Heart right ventricle (tissue), 16 donors: Measurements from ENCODE around the gene NELL2. TPM values are rescaled to one million over a fixed set of nuclear protein-coding genes. Genes with fewer than 3 reads are reported as not detected.

Experiments
- ATAC-seq, 8 donors: fragments of 200-7000 bp; cut with Tn5 transposase; one replicate each; pipeline ENCODE4 v1.9.1; 2020; ENCODE audit warnings: mild to moderate bottlenecking in 8 of 8, moderate library complexity in 8 of 8, moderate number of reproducible peaks in 1 of 8
- DNase-seq, 2 donors: peaks; one replicate each; pipeline ENCODE4 v3.0.0-alpha.2; 2020
- H3K27ac ChIP-seq, 10 donors: fragments of 200-600 bp; sonication (generic) in 2 of 10; one replicate each; pipeline versions ENCODE4 v1.5.0 to v1.8.0; 2020 to 2022; ENCODE audit warnings: mild to moderate bottlenecking in 3 of 10
- H3K27me3 ChIP-seq, 7 donors: fragments of 200-600 bp; one replicate each; pipeline ENCODE4 v1.8.0; 2021 to 2022; ENCODE audit warnings: mild to moderate bottlenecking in 2 of 7
- H3K36me3 ChIP-seq, 9 donors: fragments of 200-600 bp; sonication (generic) in 1 of 9; one replicate each; pipeline versions ENCODE4 v1.5.0 to v1.8.0; 2020 to 2022; ENCODE audit warnings: mild to moderate bottlenecking in 2 of 9
- H3K4me1 ChIP-seq, 9 donors: fragments of 200-600 bp; sonication (generic) in 1 of 9; one replicate each; pipeline versions ENCODE4 v1.5.0 to v1.8.0; 2020 to 2022; ENCODE audit warnings: mild to moderate bottlenecking in 4 of 9
- H3K4me3 ChIP-seq, 10 donors: fragments of 200-600 bp; sonication (generic) in 2 of 10; one replicate each; pipeline versions ENCODE4 v1.5.0 to v1.8.0; 2020 to 2022; ENCODE audit warnings: mild to moderate bottlenecking in 7 of 10, moderate library complexity in 2 of 10
- H3K9me3 ChIP-seq, 11 donors: fragments of 200-600 bp in 10 of 11; sonication (generic) in 2 of 11; one replicate each; pipeline versions ENCODE4 v1.5.0 to v1.8.0; 2013 to 2022; ENCODE audit warnings: mild to moderate bottlenecking in 2 of 11, control low read depth in 1 of 11, moderate library complexity in 1 of 11
- CTCF ChIP-seq, 9 donors: fragments of 200-600 bp; sonication (generic) in 2 of 9; IDR thresholded peaks; one replicate each; pipeline versions ENCODE4 v1.5.0 to v1.8.0; 2021 to 2022; ENCODE audit warnings: antibody characterized with exemption in 9 of 9, mild to moderate bottlenecking in 5 of 9, moderate library complexity in 1 of 9
- WGBS, 2 donors: extraction: QIAGEN DNeasy Blood & Tissue Kit; methylation state at CpG; one replicate each; pipeline ENCODE4 v1.1.7; 2013; ENCODE audit warnings: inconsistent platforms in 1 of 2; 5-methylcytosine and 5-hydroxymethylcytosine counted together
- intact Hi-C, 10 donors: fragments of 100-400 bp; cut with DNase I; formaldehyde crosslinking; loops; one replicate each; pipeline versions ENCODE4 v1.11.1 to v1.14.2; 2022
- polyA plus RNA-seq, 2 donors: library from polyadenylated mRNA; stranded (reverse); fragments of 200-250 nt; gene quantifications; one replicate each; pipeline ENCODE4 v1.2.3, GENCODE V29; 2013
- total RNA-seq, 10 donors: library from RNA; stranded (reverse); fragmentation: NEBNext Ultra II Directional in 3 of 10; extraction: Animal tissue kit (Norgen Biotek cat#: 25700) in 3 of 10; gene quantifications; one replicate each; pipeline versions ENCODE4 v1.2.1 to v1.2.4, GENCODE V29; 2021 to 2023
- donor health status: Arrhythmogenic right ventricular cardiomyopathy.
- donor health status: ischemic (EF 13 %, LVEDD 7.1; RV severe dilation, severe dysfunction).
- donor health status: healthy with polysubstance abuse.
- donor health status: DM: no; HTN: yes; CAD: no.
- donor health status: DM: no; HTN: no; CAD: no.
- donor health status: ischemic (EF 25% LVEDD 6.9; RV normal size, moderate dysfunction).
- donor health status: ischemic (EF 25% LVEDD 5.7; RV mildly dilated, moderate dysfunction).
- donor health status: healthy.
- donor health status: DM: yes; HTN: yes; CAD: no.
- donor health status: Ischemic cardiomyopathy.
- donor health status: ischemic (EF 35%, LVEDD 5.7; RV mildly dilated, moderate dysfunction).
- donor health status: nonischemic (EF 11% LVEDD 7.7; RV severe dilation, severe dysfunction).
- donor health status: DM: yes; HTN: yes; CAD: no.
- donor health status: PGD.
- donor health status: ischemic (EF 29% LVEDD 5.4; RV normal size, mild dysfunction).
- donor health status: nonischemic (EF 23%, LVEDD 6.1; RV moderate dilation, normal function).

Gene NELL2
- total and polyA plus RNA-seq, 12 donors, result 0.06 to 2.8 (median 0.46) TPM; not detected in 3

GRCh38 chr12:44626883-44627282 lies 249.2 kb downstream of the NELL2 start:
- H3K9me3 ChIP-seq, result no peaks in the 10 kb centered on the region
- intact Hi-C loops, result no loop called here
- no peaks in the 10 kb centered on the region for H3K27me3 ChIP-seq
- 27 to 32% methylated on average over 2 of the region's 2 CpGs for WGBS, 2 donors
- DNase-seq, result no peak
- H3K4me3 ChIP-seq, result no peak overlapping the region
- no peak for TF ChIP-seq CTCF (IDR thresholded peaks at IDR 0.05)
- H3K36me3 ChIP-seq, result no peaks in the 10 kb centered on the region
- no peak for ATAC-seq
- H3K27ac ChIP-seq, result no peak overlapping the region
- H3K4me1 ChIP-seq, result no peaks in the 10 kb centered on the region

DNA sequence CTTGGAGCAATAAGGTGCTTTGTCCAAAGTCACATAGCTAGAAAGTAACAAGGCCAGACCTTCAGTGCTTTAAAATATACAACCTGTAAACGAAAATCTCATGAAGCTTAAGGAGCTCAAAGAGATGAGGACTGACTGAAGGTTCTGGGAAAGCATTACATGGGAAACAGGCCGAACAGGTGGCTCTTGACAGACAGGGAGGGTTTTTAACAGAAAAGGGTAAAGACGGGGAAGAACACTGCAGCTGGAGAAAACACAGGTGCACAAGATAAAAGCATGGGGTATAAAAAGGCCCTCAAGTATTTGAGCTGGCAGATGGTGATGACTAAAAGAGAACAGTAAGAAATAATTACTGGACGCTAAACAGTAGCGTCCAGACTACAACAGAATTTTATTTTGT lies 257.2 kb downstream of the NELL2 start:
- no peaks in the 10 kb centered on the region for H3K9me3 ChIP-seq
- H3K4me1 ChIP-seq, result no peaks in the 10 kb centered on the region
- no peaks in the 10 kb centered on the region for H3K36me3 ChIP-seq
- peaks cover 0 to 7% (median 0%) of the 10 kb centered on the region in 7 donors for H3K27me3 ChIP-seq
- 65 to 80% methylated on average over 5 of the region's 5 CpGs for WGBS, 2 donors
- no peak overlapping the region for H3K27ac ChIP-seq
- no peak for ATAC-seq
- no peak overlapping the region for H3K4me3 ChIP-seq
- no peak for DNase-seq
- no peak for TF ChIP-seq CTCF (IDR thresholded peaks at IDR 0.05)
- intact Hi-C loops, result no loop called here

DNA sequence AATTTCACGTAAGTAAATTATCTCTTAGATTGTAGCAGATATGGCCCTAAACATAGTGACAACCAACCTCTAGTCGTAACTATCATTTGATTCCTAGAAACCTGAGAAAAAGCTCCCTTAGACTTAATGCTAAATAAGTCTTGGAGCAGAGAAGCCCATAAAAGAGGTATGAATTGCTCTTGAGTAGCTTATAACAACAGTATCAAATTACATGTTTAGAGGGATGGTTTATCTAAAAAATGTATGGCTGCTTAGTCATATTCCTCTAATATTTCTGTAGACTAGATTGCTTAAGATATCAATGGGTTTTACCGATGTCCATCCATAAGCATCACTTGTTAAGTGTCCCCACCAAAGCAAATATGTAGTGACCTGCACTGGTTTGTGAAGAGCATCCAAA lies 259.7 kb downstream of the NELL2 start:
- intact Hi-C loops, result no loop called here
- H3K4me3 ChIP-seq, result no peak overlapping the region
- no peaks in the 10 kb centered on the region for H3K36me3 ChIP-seq
- no peak for ATAC-seq
- 70 to 84% methylated on average over 3 of the region's 3 CpGs for WGBS, 2 donors
- no peaks in the 10 kb centered on the region for H3K4me1 ChIP-seq
- no peak overlapping the region for H3K27ac ChIP-seq
- no peak for DNase-seq
- no peaks in the 10 kb centered on the region for H3K9me3 ChIP-seq
- no peak for TF ChIP-seq CTCF (IDR thresholded peaks at IDR 0.05)
- H3K27me3 ChIP-seq, result peaks cover 0 to 7% (median 0%) of the 10 kb centered on the region in 7 donors

- DNase-seq, result no peak
- Histone ChIP-seq H3K4me1 (no peaks in the 10 kb centered on the region), H3K9me3 (no peaks in the 10 kb centered on the region), H3K27me3 (peaks cover 0 to 7% (median 0%) of the 10 kb centered on the region in 7 donors), H3K27ac (no peak overlapping the region), H3K36me3 (no peaks in the 10 kb centered on the region), H3K4me3 (no peak overlapping the region)
- WGBS, 2 donors, result 45 to 57% methylated on average over 1 of the region's 1 CpG
- no peak for ATAC-seq
- intact Hi-C loops, result no loop called here
- no peak for TF ChIP-seq CTCF (IDR thresholded peaks at IDR 0.05)
These were observed 264.6 kb downstream of the NELL2 start for GRCh38 chr12:44611538-44611937.
